Stimulated activated CD4-positive, alpha-beta T cell treated with anti-CD3 and anti-CD28 coated beads, TNF-alpha, amount 100 ng/mL, for 4 hours (primary cell): ENCODE data around the gene SORBS2.
A peak's percentile ranks its signal among the peaks of the same experiment; 100 is the strongest.

ENCODE experiments used
- DNase-seq, 3 experiments: peaks; one replicate each; pipeline ENCODE4 v3.0.0-alpha.2; 2020; ENCODE audit warnings: low read depth in 3 of 3

Gene SORBS2

GRCh38 chr4:185640811-185641675, 171.0 kb downstream of the SORBS2 start:
- DNase-seq = no peak

DNA sequence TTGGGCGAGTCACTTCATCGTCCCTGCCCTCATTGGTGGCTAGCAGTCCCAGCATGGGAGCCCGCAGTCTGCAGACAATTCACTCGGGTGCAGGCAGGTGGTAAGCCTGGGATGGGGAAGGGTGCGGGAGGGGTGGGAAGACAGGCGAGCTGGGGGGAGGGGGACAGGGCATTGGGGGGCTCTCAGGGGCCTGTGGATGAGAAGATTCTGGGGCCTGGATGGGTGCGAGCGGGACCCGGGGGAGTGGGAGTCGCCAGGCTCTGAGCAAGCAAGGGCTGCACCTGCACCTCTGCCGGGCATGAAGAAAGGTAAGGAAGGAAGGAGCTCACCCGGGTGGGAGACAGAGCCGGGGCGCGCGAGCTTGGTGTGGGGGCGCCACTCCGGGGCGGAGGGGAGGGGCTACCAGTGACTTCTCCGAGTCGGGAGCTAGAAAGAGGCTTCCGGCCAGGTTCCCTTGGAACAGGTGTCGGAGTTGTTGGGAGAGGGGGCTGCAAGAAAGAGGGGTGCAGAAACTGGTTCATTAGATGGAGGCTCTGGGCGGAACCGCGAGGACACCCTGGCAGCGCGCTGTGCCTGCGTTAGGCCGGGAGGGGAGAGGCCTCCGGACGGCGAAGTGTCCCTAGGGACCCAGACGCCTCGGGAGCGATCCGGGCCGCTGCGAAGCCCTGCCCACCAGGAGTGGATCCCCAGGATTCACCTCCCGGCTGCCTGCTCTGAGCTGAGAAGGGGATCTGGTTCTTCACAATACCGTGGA, 173.3 kb downstream of the SORBS2 start:
- no peak for DNase-seq

GRCh38 chr4:185638093-185638492, 173.9 kb downstream of the SORBS2 start:
- no peak for DNase-seq

GRCh38 chr4:185637163-185637875, 174.7 kb downstream of the SORBS2 start:
- no peak for DNase-seq

DNA sequence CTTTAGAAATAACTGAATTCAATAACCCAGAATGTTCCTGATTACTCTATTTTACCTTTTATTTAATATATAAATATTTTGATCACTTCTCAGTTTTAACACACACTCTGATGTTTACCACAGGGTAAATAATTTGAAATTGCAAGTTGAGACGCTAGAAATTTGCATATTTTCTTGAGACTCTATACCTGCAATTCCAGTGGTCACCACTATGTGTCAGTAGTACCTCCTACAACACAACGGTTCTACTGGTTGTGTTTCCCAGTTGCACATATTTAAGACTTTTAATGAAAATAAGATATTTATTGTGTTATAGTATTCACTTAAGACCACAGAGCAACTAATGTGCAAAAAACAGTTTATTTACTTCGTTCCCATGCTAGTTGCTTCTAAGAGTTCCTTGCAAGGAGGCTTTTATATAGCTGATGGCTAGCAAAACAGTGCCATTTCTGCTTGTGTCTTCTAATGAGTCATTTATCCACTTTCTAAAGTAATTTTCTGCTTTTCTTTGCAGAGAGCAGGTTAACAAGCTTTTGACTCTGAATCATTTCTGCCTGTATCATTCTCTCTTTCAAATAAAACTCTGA, 177.8 kb downstream of the SORBS2 start:
- DNase-seq = no peak

DNA sequence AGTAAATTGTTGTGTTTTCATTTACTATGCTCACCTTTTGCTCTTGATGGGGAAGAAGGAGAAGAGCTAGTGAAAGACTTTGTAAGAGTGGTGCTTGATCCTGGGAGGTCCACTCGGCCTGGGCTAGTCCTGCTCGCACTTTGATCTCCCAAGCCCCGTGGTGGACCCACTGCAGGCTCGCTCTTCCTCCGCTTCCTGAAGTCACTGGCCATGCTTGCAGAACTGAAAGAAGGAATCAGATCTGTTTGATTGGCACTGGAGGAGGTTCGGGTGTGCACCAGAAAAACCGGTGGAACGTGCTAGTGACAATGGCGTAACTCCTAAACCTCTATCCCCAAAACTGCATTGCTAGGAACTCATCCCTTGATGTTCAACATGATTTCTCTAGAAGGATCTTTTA, 185.2 kb downstream of the SORBS2 start:
- no peak for DNase-seq

DNA sequence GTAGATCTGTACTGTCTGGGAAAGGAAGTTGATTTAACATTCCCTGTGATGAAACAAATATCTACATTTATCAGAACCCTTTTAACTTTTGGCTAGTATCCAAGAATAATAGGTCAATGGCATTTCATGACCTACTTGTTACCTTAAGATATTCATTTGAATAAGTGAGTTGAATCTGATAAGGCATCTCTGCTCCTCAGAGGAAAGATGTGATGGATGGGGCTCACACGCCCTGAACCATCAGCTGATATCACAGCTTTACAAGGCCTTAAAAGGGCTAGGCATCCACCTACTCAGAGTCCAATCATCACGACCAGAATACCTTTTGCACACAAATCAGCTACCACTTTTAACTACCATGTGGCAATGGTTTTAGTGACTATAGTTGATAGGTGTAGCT, 186.5 kb downstream of the SORBS2 start:
- DNase-seq = no peak

DNA sequence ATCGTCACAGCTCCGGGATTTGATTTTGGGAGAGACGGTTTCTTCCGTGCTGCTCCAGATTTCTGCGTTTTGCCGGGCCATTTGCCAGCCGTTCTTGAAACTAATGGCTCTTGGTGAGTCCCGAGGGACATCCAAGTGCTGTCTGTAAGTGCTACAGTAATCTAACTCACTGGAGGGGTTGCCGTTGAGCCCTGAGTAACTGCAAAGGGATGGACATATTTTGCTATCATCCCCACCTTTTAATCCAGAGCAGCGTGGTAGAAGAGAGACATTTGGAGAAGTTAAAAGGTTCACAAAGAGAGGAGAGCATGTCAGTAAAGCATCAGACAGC, 187.8 kb downstream of the SORBS2 start:
- no peak for DNase-seq

- DNase-seq = no peak
Observed at GRCh38 chr4:185623444-185624258, 188.3 kb downstream of the SORBS2 start.

GRCh38 chr4:185608185-185608584, 203.8 kb downstream of the SORBS2 start:
- DNase-seq = no peak

DNA sequence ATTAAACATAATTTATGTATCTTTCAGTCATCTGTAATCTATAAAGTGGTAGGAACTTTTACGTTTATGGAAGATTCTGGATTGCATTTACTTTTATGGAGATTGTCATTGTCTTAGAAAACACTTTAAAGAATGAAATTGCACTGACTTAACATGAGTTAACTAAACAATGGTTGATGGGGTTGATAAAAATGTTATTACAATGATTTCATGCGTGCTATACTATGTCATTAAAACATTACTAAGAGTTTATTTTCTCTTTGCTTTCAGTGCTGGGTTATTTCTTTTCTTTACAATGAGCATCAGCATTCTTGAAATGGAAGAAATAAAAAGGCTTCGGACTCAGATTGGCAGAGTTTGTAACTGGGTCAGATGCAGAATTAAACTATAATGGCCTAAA, 209.6 kb downstream of the SORBS2 start:
- no peak for DNase-seq

GRCh38 chr4:185600801-185601434, 211.1 kb downstream of the SORBS2 start:
- DNase-seq = no peak

GRCh38 chr4:185599553-185600243, 212.3 kb downstream of the SORBS2 start:
- DNase-seq = no peak

GRCh38 chr4:185598846-185599552, 213.0 kb downstream of the SORBS2 start:
- no peak for DNase-seq

DNA sequence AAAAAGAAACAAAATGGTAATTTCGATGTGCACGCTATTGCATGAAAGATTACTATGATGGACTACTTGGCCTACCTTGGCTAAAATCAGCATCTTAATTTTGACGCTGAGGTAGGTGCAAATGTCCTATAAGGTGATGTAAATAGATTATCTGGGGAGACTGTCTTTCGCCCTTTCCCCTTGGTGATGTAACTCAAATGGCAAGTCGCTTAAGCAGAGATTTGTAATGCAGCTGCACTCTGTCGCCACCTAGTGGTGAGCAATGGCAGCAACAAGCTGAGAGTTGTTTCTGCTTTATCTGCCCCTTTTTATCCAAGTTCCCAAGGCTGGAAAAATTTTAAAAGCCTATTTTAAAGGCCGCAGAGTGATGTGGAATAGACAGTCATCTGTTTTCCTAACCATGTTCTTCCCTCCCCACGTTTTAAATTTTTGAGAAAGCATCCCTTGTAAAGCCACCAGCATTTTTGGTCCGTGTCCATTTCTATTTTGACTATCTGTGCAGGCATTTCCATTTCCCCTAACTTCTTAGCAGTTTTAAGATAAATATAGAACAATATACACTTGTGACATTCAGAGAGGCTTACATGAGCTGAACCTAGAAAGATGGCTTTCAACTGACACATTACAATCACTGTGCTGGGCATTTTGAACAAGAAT, 214.3 kb downstream of the SORBS2 start:
- peak; percentile 38 to 39 (median 39) for DNase-seq

DNA sequence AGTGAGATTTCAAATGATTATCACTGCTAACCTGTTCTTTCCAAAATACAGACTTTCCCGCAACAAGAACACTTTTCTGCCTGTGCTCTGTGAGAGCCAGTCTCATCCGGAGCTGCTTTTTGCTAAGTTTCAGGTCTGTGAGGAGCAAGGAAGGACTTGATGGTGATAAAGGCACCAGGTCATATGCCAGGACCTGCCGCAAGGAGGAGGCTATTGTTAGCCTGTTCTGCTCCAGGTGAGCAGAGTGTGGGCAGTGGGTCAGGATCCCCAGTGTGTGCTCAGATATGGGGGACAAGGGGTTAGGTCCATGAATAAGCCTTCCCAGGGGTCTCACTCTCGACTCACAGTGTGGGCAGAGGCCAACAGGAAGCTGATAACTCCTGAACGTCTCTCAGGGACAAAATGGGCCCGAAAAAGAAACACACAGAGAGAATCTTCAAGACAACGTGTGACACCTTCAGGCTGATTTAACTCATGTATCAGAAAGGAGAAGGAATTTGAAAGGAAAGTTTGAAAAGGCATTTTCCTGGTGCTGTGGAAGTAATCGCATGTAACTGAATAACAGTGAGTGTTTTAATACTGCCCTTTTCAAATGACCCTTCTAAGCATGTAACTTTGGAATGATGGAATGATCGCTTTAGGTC, 219.0 kb downstream of the SORBS2 start:
- no peak for DNase-seq

GRCh38 chr4:185592438-185592837, 219.6 kb downstream of the SORBS2 start:
- no peak for DNase-seq

DNA sequence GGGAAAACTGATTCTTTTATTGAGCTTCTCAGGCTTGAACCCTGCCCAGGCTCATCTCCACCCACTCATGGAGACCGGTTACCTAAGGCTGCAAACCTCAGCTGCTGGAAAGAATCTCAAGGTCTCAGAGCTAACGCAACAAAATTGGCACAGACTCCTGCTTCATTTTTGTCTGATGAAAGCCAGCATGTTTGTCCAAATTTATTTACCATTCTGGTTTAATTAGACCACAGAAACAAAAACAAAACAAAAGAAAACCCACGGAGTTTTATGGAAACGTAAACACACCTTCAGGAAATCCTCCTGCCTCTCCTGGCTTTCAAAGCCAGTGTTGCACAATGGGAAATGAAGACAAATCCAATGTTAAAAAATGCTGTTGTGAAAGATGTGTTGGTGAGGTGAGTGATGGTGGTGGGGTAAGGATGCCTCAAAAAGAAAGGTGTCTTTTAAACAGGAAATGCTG, 220.3 kb downstream of the SORBS2 start:
- no peak for DNase-seq
